Measurements from ENCODE around the gene TMIE.

DNA sequence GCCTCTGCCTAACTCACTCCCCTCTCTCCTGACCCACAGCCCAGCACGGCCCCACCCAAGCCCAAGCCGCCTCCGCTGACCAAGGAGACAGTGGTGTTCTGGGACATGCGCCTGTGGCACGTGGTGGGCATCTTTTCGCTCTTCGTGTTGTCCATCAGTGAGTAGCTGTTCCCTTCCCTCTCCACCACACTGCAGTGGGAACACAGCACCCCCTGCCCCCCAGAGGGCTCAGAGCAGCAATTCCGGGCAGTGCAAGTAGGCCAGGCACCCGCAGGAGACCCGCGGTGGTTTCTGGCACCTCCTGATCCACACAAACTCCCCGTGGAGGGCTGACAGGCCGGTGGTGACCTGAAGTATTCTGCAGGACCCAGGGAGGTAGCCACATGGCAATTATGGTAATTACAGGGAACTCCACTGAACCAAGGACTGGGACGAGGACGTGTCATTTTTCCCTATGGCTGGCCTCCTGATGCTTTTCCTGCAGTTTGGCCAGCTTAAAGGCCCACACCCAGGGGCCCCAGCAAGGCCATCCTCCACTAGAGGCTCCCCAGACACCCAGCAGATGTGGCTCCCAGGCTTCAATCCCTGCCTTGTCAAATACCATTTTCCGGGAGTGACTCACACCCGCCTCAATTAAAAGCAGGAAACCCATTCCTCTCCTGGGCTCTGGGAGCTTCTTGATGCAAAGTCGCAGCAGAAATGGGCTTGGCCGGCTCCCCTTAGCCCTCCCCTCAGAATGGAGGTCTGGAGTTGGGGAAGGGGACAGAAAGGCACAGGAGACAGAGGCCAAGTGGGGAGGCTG, 4.8 kb downstream of the TMIE start:
- TF ChIP-seq, protein P1, sequence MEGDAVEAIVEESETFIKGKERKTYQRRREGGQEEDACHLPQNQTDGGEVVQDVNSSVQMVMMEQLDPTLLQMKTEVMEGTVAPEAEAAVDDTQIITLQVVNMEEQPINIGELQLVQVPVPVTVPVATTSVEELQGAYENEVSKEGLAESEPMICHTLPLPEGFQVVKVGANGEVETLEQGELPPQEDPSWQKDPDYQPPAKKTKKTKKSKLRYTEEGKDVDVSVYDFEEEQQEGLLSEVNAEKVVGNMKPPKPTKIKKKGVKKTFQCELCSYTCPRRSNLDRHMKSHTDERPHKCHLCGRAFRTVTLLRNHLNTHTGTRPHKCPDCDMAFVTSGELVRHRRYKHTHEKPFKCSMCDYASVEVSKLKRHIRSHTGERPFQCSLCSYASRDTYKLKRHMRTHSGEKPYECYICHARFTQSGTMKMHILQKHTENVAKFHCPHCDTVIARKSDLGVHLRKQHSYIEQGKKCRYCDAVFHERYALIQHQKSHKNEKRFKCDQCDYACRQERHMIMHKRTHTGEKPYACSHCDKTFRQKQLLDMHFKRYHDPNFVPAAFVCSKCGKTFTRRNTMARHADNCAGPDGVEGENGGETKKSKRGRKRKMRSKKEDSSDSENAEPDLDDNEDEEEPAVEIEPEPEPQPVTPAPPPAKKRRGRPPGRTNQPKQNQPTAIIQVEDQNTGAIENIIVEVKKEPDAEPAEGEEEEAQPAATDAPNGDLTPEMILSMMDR (IDR thresholded peaks at IDR 0.05): no peak
- no peak for TF ChIP-seq EP300 (IDR thresholded peaks at IDR 0.05)

Data from tibial nerve (tissue), 4 donors.